Measurements from ENCODE around the gene ERC2.

The ERC2 gene

GRCh38 chr3:56164436-56164835 lies 303.8 kb downstream of the ERC2 start:
- Histone ChIP-seq H3K36me3 (ENCODE audit: insufficient read depth, low read length) (no peaks in the 10 kb centered on the region), H3F3A (ENCODE audit: low read depth) (no peaks in the 10 kb centered on the region), H3K79me2 (ENCODE audit: insufficient read depth, low read length) (no peaks in the 10 kb centered on the region), H3K9me3 (ENCODE audit: insufficient read depth, low read depth, low read length) (no peaks in the 10 kb centered on the region), H2AFZ (ENCODE audit: low read length) (no peak overlapping the region), H4K20me1 (ENCODE audit: insufficient read depth, low read length, poor library complexity, severe bottlenecking) (no peaks in the 10 kb centered on the region), H3K27me3 (ENCODE audit: insufficient read depth, low read length, poor library complexity, severe bottlenecking) (no peaks in the 10 kb centered on the region), H3K4me3 (ENCODE audit: low read length, poor library complexity, severe bottlenecking) (no peak overlapping the region), H3K4me2 (ENCODE audit: low read depth, low read length, poor library complexity, severe bottlenecking) (no peak overlapping the region), H3K4me1 (ENCODE audit: insufficient read depth, low read length, poor library complexity, severe bottlenecking) (no peaks in the 10 kb centered on the region), H3K9ac (ENCODE audit: low read depth, low read length, poor library complexity, severe bottlenecking) (no peak overlapping the region), H3K9me2 (replicated peaks; ENCODE audit: low read depth, low read length) (no peaks in the 10 kb centered on the region)
- TF ChIP-seq CTCF (conservative IDR thresholded peaks at IDR 0.05; ENCODE audit: low read length) (no peak), EZH2phosphoT487 (IDR thresholded peaks at IDR 0.05; ENCODE audit: borderline replicate concordance) (no peak)

GRCh38 chr3:56157693-56158362 lies 310.4 kb downstream of the ERC2 start:
- Histone ChIP-seq H3K9me3 (ENCODE audit: insufficient read depth, low read depth, low read length) (no peaks in the 10 kb centered on the region), H2AFZ (ENCODE audit: low read length) (no peak overlapping the region), H3K9me2 (replicated peaks; ENCODE audit: low read depth, low read length) (no peaks in the 10 kb centered on the region), H3K4me2 (ENCODE audit: low read depth, low read length, poor library complexity, severe bottlenecking) (no peak overlapping the region), H3F3A (ENCODE audit: low read depth) (no peaks in the 10 kb centered on the region), H4K20me1 (ENCODE audit: insufficient read depth, low read length, poor library complexity, severe bottlenecking) (no peaks in the 10 kb centered on the region), H3K9ac (ENCODE audit: low read depth, low read length, poor library complexity, severe bottlenecking) (no peak overlapping the region), H3K36me3 (ENCODE audit: insufficient read depth, low read length) (no peaks in the 10 kb centered on the region), H3K4me1 (ENCODE audit: insufficient read depth, low read length, poor library complexity, severe bottlenecking) (no peaks in the 10 kb centered on the region), H3K27me3 (ENCODE audit: insufficient read depth, low read length, poor library complexity, severe bottlenecking) (no peaks in the 10 kb centered on the region), H3K4me3 (ENCODE audit: low read length, poor library complexity, severe bottlenecking) (no peak overlapping the region), H3K79me2 (ENCODE audit: insufficient read depth, low read length) (no peaks in the 10 kb centered on the region)
- no peak for TF ChIP-seq EZH2phosphoT487 (IDR thresholded peaks at IDR 0.05; ENCODE audit: borderline replicate concordance)
- no peak for TF ChIP-seq CTCF (conservative IDR thresholded peaks at IDR 0.05; ENCODE audit: low read length)

GRCh38 chr3:56154297-56154696 lies 314.0 kb downstream of the ERC2 start:
- H4K20me1 ChIP-seq (ENCODE audit: insufficient read depth, low read length, poor library complexity, severe bottlenecking), result no peaks in the 10 kb centered on the region
- no peaks in the 10 kb centered on the region for H3F3A ChIP-seq (ENCODE audit: low read depth)
- no peak for TF ChIP-seq CTCF (conservative IDR thresholded peaks at IDR 0.05; ENCODE audit: low read length)
- no peak for TF ChIP-seq EZH2phosphoT487 (IDR thresholded peaks at IDR 0.05; ENCODE audit: borderline replicate concordance)
- no peak overlapping the region for H3K4me3 ChIP-seq (ENCODE audit: low read length, poor library complexity, severe bottlenecking)
- no peaks in the 10 kb centered on the region for H3K9me2 ChIP-seq (replicated peaks; ENCODE audit: low read depth, low read length)
- H3K36me3 ChIP-seq (ENCODE audit: insufficient read depth, low read length), result no peaks in the 10 kb centered on the region
- H3K27me3 ChIP-seq (ENCODE audit: insufficient read depth, low read length, poor library complexity, severe bottlenecking), result no peaks in the 10 kb centered on the region
- no peaks in the 10 kb centered on the region for H3K79me2 ChIP-seq (ENCODE audit: insufficient read depth, low read length)
- H3K4me1 ChIP-seq (ENCODE audit: insufficient read depth, low read length, poor library complexity, severe bottlenecking), result no peaks in the 10 kb centered on the region
- no peak overlapping the region for H3K4me2 ChIP-seq (ENCODE audit: low read depth, low read length, poor library complexity, severe bottlenecking)
- no peak overlapping the region for H2AFZ ChIP-seq (ENCODE audit: low read length)
- no peak overlapping the region for H3K9ac ChIP-seq (ENCODE audit: low read depth, low read length, poor library complexity, severe bottlenecking)
- H3K9me3 ChIP-seq (ENCODE audit: insufficient read depth, low read depth, low read length), result no peaks in the 10 kb centered on the region
